ENCODE measurements around the gene HHIP.

DNA sequence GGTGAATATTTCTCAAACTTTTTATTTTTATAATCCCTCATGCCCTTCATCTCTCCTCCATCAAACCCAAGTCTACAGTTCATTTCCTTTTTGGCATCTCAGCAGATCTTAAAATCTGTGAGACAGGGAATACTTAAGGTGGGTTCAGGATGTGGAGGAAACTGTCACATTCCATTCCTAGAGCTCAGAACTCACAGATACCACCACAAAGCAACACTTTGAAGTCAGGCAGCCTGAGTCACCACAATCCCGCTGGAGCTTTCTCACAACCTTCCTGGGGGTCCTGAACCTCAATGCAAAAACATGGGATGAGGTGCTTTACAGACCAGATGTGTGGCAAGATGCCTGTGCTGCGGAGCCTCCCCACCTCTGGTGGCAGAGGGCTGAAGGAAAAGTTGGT is 63.2 kb downstream of the HHIP start:
- TF ChIP-seq, protein P1, sequence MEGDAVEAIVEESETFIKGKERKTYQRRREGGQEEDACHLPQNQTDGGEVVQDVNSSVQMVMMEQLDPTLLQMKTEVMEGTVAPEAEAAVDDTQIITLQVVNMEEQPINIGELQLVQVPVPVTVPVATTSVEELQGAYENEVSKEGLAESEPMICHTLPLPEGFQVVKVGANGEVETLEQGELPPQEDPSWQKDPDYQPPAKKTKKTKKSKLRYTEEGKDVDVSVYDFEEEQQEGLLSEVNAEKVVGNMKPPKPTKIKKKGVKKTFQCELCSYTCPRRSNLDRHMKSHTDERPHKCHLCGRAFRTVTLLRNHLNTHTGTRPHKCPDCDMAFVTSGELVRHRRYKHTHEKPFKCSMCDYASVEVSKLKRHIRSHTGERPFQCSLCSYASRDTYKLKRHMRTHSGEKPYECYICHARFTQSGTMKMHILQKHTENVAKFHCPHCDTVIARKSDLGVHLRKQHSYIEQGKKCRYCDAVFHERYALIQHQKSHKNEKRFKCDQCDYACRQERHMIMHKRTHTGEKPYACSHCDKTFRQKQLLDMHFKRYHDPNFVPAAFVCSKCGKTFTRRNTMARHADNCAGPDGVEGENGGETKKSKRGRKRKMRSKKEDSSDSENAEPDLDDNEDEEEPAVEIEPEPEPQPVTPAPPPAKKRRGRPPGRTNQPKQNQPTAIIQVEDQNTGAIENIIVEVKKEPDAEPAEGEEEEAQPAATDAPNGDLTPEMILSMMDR (conservative IDR thresholded peaks at IDR 0.05): no peak
- TF ChIP-seq EZH2 (IDR thresholded peaks at IDR 0.05; ENCODE audit: low read depth): no peak
